LNCAP (cell line): ENCODE data around the gene AMBRA1.

ENCODE experiments used
- TF ChIP-seq, protein P1 (sequence below): fragments of 450-650 bp; IDR thresholded peaks from 2 replicates; pipeline ENCODE4 v1.5.1; 2017; ENCODE audit warnings: mild to moderate bottlenecking

AMBRA1 gene

DNA sequence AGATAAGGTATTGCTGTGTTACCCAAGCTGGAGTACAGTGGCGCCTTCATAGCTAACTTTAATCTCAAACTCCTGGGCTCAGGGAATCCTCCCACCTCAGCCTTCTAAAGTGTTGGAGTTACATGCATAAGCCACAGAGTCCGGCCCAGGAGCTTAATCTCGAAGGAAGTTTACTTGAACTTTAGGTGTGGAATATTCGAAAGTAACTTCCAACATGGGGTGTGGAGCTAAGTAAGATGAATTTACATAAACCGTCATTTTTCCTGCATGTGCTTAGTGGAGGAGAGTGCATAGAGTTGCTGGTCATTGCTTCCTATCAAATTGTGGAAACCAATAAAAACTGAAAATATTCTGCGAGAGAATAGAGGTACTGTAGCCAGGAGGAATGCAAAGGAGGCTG lies 25.0 kb upstream of the AMBRA1 start:
- TF ChIP-seq, protein P1, sequence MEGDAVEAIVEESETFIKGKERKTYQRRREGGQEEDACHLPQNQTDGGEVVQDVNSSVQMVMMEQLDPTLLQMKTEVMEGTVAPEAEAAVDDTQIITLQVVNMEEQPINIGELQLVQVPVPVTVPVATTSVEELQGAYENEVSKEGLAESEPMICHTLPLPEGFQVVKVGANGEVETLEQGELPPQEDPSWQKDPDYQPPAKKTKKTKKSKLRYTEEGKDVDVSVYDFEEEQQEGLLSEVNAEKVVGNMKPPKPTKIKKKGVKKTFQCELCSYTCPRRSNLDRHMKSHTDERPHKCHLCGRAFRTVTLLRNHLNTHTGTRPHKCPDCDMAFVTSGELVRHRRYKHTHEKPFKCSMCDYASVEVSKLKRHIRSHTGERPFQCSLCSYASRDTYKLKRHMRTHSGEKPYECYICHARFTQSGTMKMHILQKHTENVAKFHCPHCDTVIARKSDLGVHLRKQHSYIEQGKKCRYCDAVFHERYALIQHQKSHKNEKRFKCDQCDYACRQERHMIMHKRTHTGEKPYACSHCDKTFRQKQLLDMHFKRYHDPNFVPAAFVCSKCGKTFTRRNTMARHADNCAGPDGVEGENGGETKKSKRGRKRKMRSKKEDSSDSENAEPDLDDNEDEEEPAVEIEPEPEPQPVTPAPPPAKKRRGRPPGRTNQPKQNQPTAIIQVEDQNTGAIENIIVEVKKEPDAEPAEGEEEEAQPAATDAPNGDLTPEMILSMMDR: no peak

DNA sequence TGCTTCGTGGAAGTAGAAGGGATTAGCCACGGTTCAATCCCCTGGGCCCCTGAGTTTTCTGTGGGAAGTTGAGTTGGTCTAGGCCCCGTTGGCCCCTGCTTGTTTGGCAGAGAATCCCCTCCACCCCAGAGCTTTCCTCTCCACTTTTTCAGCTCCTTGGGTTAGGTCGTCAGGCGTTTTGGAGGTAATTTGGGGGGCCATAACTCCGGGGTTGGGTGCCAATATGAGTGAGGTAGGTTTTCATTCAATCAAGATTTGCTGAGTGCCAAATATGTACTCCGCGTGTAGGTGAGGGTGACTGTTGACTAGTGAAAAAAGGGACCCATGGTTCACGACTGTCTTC lies 24.1 kb upstream of the AMBRA1 start:
- TF ChIP-seq, protein P1: no peak; the same call in 1 of the 2 replicates

DNA sequence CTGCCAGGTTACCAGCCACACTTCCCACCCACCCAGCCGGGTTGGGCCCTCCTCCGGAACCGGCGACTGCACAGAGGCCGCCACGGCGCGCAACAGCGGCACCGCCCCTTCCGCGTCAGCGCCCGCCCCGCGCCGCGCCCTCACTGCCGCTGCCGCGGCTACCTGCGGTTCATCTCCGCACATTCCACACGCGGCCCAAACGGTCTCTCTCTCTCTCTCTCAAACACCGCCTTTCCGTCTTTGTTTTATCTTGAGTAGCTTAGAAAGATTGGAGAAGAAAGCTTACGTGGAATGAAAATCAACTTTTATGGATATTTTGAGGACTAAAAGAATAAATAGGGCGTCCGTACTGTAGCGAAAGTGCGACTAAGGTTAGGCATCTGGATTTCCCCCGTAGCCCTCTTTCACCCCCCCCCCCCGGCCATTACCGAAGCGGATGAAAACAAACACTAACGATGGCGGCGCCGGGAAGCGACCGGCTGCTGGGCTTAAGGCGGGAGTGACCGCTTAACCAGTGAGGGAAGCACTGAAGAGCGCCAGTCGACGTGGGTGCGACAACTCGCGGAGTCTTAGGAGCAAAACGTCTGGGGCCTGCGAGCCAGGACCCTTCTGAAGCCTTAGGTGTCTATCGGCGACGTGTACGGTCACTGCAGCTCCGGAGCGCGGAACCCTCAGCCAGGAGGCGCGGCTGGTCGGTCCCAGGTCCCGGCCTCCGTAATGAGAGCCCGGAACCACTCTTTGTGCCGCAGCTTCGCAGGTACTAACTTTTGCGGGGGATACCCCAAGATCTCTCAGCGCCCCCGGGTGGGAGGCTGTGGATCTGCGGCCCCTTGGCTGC lies 23.5 kb upstream of the AMBRA1 start, which contains the start of the genes ATG13 and HARBI1:
Gene ATG13 (plus strand): TSS at position 420 of the 838 bp plus-strand sequence. CDS start 26,739 bp downstream, outside the sequence.
Gene HARBI1 (minus strand): TSS at position 94 of the 838 bp plus-strand sequence. CDS start 990 bp downstream, outside the sequence.
- TF ChIP-seq, protein P1: peak; percentile 78

DNA sequence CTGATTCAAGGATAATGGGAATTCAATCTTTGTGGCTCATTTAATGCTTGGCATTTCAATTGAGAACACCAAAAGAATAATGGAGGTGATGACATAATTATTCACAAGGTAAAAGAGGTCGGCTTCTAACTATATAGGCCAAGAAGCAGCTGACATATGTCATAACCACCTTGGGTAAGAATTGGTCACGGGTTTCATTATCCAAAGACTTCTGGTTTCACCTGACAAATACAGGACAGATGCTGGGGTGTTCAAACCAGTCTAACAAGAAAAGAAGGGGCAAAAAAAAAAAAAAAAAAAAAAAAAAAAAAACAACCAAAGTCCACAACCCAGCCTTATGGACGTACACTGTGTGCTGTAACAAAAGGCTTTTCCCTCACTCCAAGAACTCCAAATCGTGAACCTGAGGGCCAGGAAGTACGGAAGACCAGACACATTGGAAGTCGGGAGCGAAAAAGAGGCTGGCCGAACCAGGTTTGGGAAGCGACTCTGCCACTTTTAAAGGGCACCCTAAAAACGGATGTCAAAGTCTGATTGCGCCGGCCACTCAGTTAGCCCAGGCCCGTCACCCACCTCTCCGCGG lies 22.8 kb upstream of the AMBRA1 start:
- TF ChIP-seq, protein P1: no peak

DNA sequence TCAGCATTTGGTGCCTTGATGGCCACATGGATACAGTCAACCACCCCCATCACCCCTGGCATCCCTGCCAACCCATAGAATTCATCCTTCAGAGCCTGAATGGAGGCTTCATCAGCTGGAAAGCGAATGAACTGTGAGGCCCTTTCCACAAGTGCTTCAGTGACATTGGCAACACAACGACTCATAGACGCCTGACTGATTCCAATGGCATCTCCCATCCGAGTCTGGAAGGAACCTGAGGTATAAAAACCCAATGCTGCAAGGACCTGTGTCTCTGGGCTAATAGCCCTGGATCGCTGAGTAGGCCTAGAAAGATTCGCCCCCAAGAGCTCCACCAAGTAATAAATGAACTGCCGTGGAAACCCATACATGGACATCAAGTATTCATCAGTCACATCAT lies 21.9 kb upstream of the AMBRA1 start:
- TF ChIP-seq, protein P1: no peak

DNA sequence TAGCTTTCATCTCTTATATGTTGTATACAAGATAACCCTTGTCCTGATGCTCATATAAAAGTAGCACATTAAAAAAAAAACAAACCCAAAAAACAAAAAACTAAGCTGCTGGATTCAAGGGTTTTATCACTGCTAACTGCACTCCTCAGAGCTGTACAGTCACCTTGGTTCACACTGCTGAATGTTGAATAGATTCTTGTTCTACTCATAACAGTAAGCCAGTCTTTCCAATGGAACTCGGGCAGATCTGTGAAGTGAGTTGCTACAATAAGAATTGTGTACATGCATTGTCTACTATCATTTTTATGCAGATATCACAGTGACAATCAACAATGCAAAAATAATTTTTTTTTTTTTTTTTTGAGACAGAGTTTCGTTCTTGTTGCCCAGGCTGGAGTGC lies 18.5 kb upstream of the AMBRA1 start:
- TF ChIP-seq, protein P1: no peak

DNA sequence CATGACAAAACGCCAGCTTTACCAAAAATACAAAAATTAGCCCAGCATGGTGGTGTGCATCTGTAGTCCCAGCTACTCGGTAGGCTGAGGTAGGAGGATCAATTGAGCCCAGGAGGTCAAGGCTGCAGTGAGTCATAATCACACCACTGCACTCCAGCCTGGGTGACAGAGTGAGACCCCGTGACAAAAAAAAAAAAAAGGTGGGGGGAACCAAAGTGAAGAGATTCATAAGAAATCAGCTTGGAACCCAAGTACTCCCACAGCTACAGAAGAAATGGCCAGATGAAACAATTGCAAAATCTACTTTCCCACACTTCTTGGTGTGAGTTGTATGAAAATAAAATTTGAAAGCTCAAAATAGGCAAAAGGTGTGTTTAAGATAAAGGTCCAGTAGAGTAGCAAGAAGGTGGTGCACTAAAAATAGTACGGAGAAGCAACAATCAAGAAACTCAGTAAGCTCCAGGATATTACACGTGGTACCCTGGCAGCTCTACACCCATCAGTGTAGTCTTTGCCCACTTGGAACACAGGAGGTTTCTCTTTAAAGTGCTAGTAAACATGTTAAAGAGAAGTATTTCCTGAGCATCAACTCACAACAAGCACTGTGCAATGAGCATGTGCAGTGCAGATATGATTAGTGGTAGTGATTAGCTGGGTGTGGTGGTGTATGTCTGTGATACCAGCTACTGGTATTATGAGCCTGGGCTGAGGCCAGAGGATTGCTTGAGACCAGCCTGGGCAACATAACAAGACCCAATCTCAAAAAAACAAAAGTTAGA lies 17.9 kb upstream of the AMBRA1 start:
- TF ChIP-seq, protein P1: no peak
